H1 (cell line): ENCODE measurements around the gene UTP3. TPM values are rescaled to one million over a fixed set of nuclear protein-coding genes. Genes with fewer than 3 reads are reported as not detected.

ENCODE experiments used
- CTCF ChIA-PET: fragments of 300-600 bp; sonication (Branson Sonifier 250); formaldehyde crosslinking; loops from one replicate; lab custom pipeline; 2021; ENCODE audit not compliant: partially characterized antibody; lab: Charles Lee
- POLR2A ChIA-PET: fragments of 300-600 bp; sonication (Branson Sonifier 250); formaldehyde crosslinking; loops from one replicate; lab custom pipeline; 2021; ENCODE audit warnings: inconsistent platforms; ENCODE audit not compliant: partially characterized antibody; lab: Charles Lee
- DNase-seq, 2 experiments: peaks; one replicate each; pipeline versions ENCODE4 v3.0.0 to v3.0.0-alpha.2; 2010 to 2022; ENCODE audit warnings: low spot score in 2 of 2, low read depth in 1 of 2, mixed read lengths in 1 of 2
- FAIRE-seq: peaks from 2 replicates; lab custom pipeline; 2011; peaks lifted over from hg19 to GRCh38; lab: Jason Lieb, UNC
- H2AFZ ChIP-seq: 2 replicates; pipeline ENCODE4 v1.8.1; 2012; ENCODE audit warnings: low read length, inconsistent platforms
- H2AK5ac ChIP-seq: 2 replicates; pipeline ENCODE4 v1.6.1; 2013; ENCODE audit warnings: low read depth, low read length
- H2BK120ac ChIP-seq: replicated peaks from 2 replicates; pipeline ENCODE3; 2013; ENCODE audit warnings: low read depth, low read length, inconsistent platforms
- H2BK12ac ChIP-seq: 2 replicates; pipeline ENCODE4 v1.6.1; 2013; ENCODE audit warnings: low read depth, low read length
- H2BK15ac ChIP-seq: 2 replicates; pipeline ENCODE4 v1.6.1; 2013; ENCODE audit warnings: low read length
- H2BK20ac ChIP-seq: 2 replicates; pipeline ENCODE4 v1.6.1; 2013; ENCODE audit warnings: low read length
- H2BK5ac ChIP-seq: 2 replicates; pipeline ENCODE4 v1.6.1; 2013; ENCODE audit warnings: low read depth, low read length
- H3K14ac ChIP-seq: 2 replicates; pipeline ENCODE4 v1.6.1; 2013; ENCODE audit warnings: inconsistent platforms; ENCODE audit not compliant: insufficient read length
- H3K18ac ChIP-seq: 2 replicates; pipeline ENCODE4 v1.6.1; 2013; ENCODE audit warnings: low read length; ENCODE audit errors: extremely low read depth
- H3K23ac ChIP-seq: 2 replicates; pipeline ENCODE4 v1.6.1; 2013; ENCODE audit warnings: inconsistent platforms; ENCODE audit not compliant: insufficient read length
- H3K23me2 ChIP-seq: 2 replicates; pipeline ENCODE4 v1.6.1; 2013; ENCODE audit warnings: low read depth, low read length
- H3K27ac ChIP-seq: 2 replicates; pipeline ENCODE4 v1.6.1; 2011; ENCODE audit warnings: low read depth, low read length, inconsistent platforms
- H3K27me3 ChIP-seq, 4 experiments: replicated peaks in 1 of 4; 1 replicate in 1 of 4; 2 replicates in 3 of 4; pipeline versions ENCODE4 v1.6.1 to v1.8.1; 2011 to 2013; ENCODE audit warnings: low read length in 3 of 4, mild to moderate bottlenecking in 3 of 4, inconsistent platforms in 2 of 4, mixed read lengths in 2 of 4, moderate library complexity in 1 of 4; ENCODE audit not compliant: control insufficient read depth in 3 of 4, insufficient read depth in 3 of 4; ENCODE audit errors: extremely low read depth in 1 of 4
- H3K36me3 ChIP-seq, 4 experiments: 2 replicates each; pipeline versions ENCODE4 v1.6.1 to v1.8.1; 2011 to 2013; ENCODE audit warnings: mild to moderate bottlenecking in 4 of 4, low read length in 3 of 4, moderate library complexity in 2 of 4, control low read depth in 1 of 4, inconsistent platforms in 1 of 4; ENCODE audit not compliant: insufficient read depth in 4 of 4, control insufficient read depth in 2 of 4
- H3K4ac ChIP-seq: replicated peaks from 2 replicates; pipeline ENCODE3; 2013; ENCODE audit warnings: low read length, low read depth, mixed read lengths, inconsistent platforms; ENCODE audit not compliant: insufficient read length
- H3K4me1 ChIP-seq, 4 experiments: replicated peaks in 1 of 4; 1 replicate in 1 of 4; 2 replicates in 3 of 4; pipeline versions ENCODE4 v1.6.1 to v1.8.1; 2011 to 2013; ENCODE audit warnings: low read length in 3 of 4, inconsistent platforms in 2 of 4, mixed read lengths in 1 of 4; ENCODE audit not compliant: insufficient read depth in 4 of 4, control insufficient read depth in 3 of 4
- H3K4me2 ChIP-seq, 2 experiments: 2 replicates each; pipeline versions ENCODE4 v1.6.1 to v1.8.1; 2011 to 2013; ENCODE audit warnings: low read depth in 2 of 2, low read length in 2 of 2, control low read depth in 1 of 2, inconsistent platforms in 1 of 2, mild to moderate bottlenecking in 1 of 2; ENCODE audit not compliant: insufficient read depth in 1 of 2
- H3K4me3 ChIP-seq, 4 experiments: fragments of 200-600, 300-600 bp in 1 of 4; sonication (generic), shearing (Covaris generic), sonication (Bioruptor Twin) in 1 of 4; 2 replicates each; pipeline versions ENCODE4 v1.5.1 to v1.8.1; 2011 to 2016; ENCODE audit warnings: low read length in 4 of 4, low read depth in 3 of 4, control low read depth in 2 of 4, inconsistent platforms in 2 of 4, mild to moderate bottlenecking in 2 of 4, mixed read lengths in 1 of 4, moderate library complexity in 1 of 4; ENCODE audit not compliant: insufficient read depth in 2 of 4; ENCODE audit errors: extremely low read depth in 1 of 4
- H3K56ac ChIP-seq: replicated peaks from 2 replicates; pipeline ENCODE3; 2013; ENCODE audit warnings: low read depth, mild to moderate bottlenecking, mixed read lengths, low read length, inconsistent platforms; ENCODE audit not compliant: insufficient read length
- H3K79me1 ChIP-seq: 2 replicates; pipeline ENCODE4 v1.6.1; 2013; ENCODE audit warnings: low read depth, low read length, control low read depth
- H3K79me2 ChIP-seq, 2 experiments: 2 replicates each; pipeline versions ENCODE4 v1.6.1 to v1.8.1; 2012 to 2013; ENCODE audit warnings: low read length in 2 of 2, mild to moderate bottlenecking in 2 of 2, inconsistent platforms in 1 of 2; ENCODE audit not compliant: insufficient read depth in 2 of 2, control insufficient read depth in 1 of 2
- H3K9ac ChIP-seq, 4 experiments: replicated peaks in 1 of 4; 1 replicate in 1 of 4; 2 replicates in 3 of 4; pipeline versions ENCODE4 v1.6.1 to v1.8.1; 2011 to 2013; ENCODE audit warnings: low read depth in 3 of 4, low read length in 3 of 4, control low read depth in 2 of 4, mild to moderate bottlenecking in 2 of 4, moderate library complexity in 2 of 4, inconsistent platforms in 1 of 4; ENCODE audit errors: extremely low read depth in 1 of 4
- H3K9me3 ChIP-seq, 2 experiments: 2 replicates each; pipeline versions ENCODE4 v1.6.1 to v1.8.1; 2012 to 2013; ENCODE audit warnings: mild to moderate bottlenecking in 2 of 2, moderate library complexity in 2 of 2, control low read depth in 1 of 2, inconsistent platforms in 1 of 2, low read depth in 1 of 2, low read length in 1 of 2, mixed read lengths in 1 of 2; ENCODE audit not compliant: insufficient read depth in 2 of 2
- H4K20me1 ChIP-seq, 2 experiments: replicated peaks in 1 of 2; 2 replicates each; pipeline versions ENCODE3 to v1.8.1; 2011 to 2013; ENCODE audit warnings: inconsistent platforms in 2 of 2, low read length in 2 of 2, mild to moderate bottlenecking in 1 of 2; ENCODE audit not compliant: insufficient read depth in 2 of 2, control insufficient read depth in 1 of 2
- H4K5ac ChIP-seq: 2 replicates; pipeline ENCODE4 v1.6.1; 2013; ENCODE audit warnings: low read length, low read depth, mixed read lengths, inconsistent platforms; ENCODE audit not compliant: insufficient read length
- H4K8ac ChIP-seq: 2 replicates; pipeline ENCODE4 v1.8.0; 2013; ENCODE audit warnings: mild to moderate bottlenecking, moderate library complexity, low read length, inconsistent platforms; ENCODE audit not compliant: insufficient read depth; ENCODE audit errors: extremely low read depth
- H4K91ac ChIP-seq: replicated peaks from 2 replicates; pipeline ENCODE3; 2013; ENCODE audit warnings: low read length, mixed read lengths, inconsistent platforms; ENCODE audit not compliant: insufficient read length
- BCL11A ChIP-seq, 2 experiments: IDR thresholded peaks; one replicate each; pipeline ENCODE4 v1.6.1; 2011; ENCODE audit warnings: low read depth in 2 of 2, low read length in 2 of 2, mild to moderate bottlenecking in 2 of 2
- WGBS, 2 experiments: shearing (Covaris generic) in 1 of 2; methylation state at CpG; one replicate each; pipeline versions ENCODE4 v1.1.6 to v1.1.7; 2013 to 2015; ENCODE audit warnings: low lambda C conversion rate in 2 of 2, mixed read lengths in 2 of 2, inconsistent platforms in 1 of 2, low coverage in 1 of 2, missing lambda C conversion rate in 1 of 2; ENCODE audit not compliant: insufficient replicate concordance in 2 of 2, insufficient coverage in 1 of 2, insufficient read length in 1 of 2; ENCODE audit errors: extremely low coverage in 1 of 2, missing lambda C conversion rate in 1 of 2; 5-methylcytosine and 5-hydroxymethylcytosine counted together
- polyA plus RNA-seq, 7 experiments: library from polyadenylated mRNA; depleted of rRNA in 3 of 7; stranded (reverse) in 5 of 7; unstranded in 2 of 7; fragments of >200 nt in 5 of 7; fragments of 200-250 nt in 2 of 7; gene quantifications; 1 replicate in 5 of 7; 2 replicates in 1 of 7; 4 replicates in 1 of 7; pipeline versions ENCODE4 v1.2.1 to v1.2.3, GENCODE V29; 2011 to 2013; ENCODE audit warnings: missing spikeins in 2 of 7, mixed read lengths in 2 of 7
- total RNA-seq: library from RNA; stranded (reverse); fragmentation: NEBNext Ultra II Directional; extraction: Animal tissue kit (Norgen Biotek cat#: 25700); gene quantifications from 2 replicates; pipeline ENCODE4 v1.2.1, GENCODE V29; 2021

The UTP3 gene
- total and polyA plus RNA-seq, 2 of the 8 experiments (the other 6 are each of a cell fraction or from before 2014, with no cell fraction given) = 11.2 to 51.3 TPM

DNA sequence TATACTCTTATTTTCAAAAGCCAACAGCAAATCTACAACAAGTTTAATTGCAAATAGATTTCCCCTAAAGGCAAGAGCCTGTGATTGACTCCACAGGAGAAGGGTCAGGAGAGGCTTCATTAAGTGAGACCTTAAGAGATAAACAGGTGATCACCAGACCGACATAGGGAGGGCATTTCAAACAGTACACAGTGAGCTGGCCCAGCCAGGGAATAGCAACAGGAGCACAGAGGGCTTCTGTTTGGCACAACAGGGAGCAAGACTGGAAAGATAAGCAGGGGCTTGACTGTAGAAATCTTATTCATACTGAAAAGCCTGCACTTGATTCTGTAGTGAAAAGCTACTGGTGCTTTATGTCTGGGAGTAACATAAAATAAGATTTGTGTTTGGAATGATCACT, 37.3 kb downstream of the UTP3 start:
- Histone ChIP-seq H3K27me3 (no peaks in the 10 kb centered on the region), H3K23ac (no peak overlapping the region), H3K9me3 (no peaks in the 10 kb centered on the region), H3K4ac (no peak overlapping the region), H2AK5ac (no peak overlapping the region), H3K36me3 (no peaks in the 10 kb centered on the region), H3K18ac (no peak overlapping the region), H3K4me3 (no peak overlapping the region), H2BK5ac (no peak overlapping the region), H2AFZ (no peak overlapping the region), H3K23me2 (no peaks in the 10 kb centered on the region), H3K4me1 (peaks cover 0 to 5% (median 2%) of the 10 kb centered on the region in 4 experiments; a peak in 5 of 7 replicates), H3K27ac (no peak overlapping the region), H4K20me1 (no peaks in the 10 kb centered on the region), H2BK12ac (no peak overlapping the region), H2BK15ac (no peak overlapping the region), H4K5ac (no peak overlapping the region), H3K9ac (no peak overlapping the region), H3K79me1 (peaks cover 5% of the 10 kb centered on the region), H3K56ac (no peak overlapping the region), H3K14ac (no peak overlapping the region)
- ChIA-PET POLR2A (interaction anchor here (1.6 kb wide), 1 partner anchor 9 kb away, joined by 5 read pairs; no protein-coding TSS in a partner anchor), CTCF (interaction anchor here (1.0 to 1.7 kb wide), 3 partner anchors 10 to 19 kb away, joined by 4 to 6 read pairs (median 4); no protein-coding TSS in a partner anchor)
- WGBS, 2 experiments = 95% methylated on average over 1 of the region's 1 CpG; no CpG with 5 or more reads in 1 of the 2 experiments
- DNase-seq (no peak), FAIRE-seq (no peak)
- TF ChIP-seq BCL11A (IDR thresholded peaks at IDR 0.05; ENCODE audit: low read depth in 2 of 2, low read length in 2 of 2) = no peak
- TF ChIP-seq, all 59 proteins: peak for 0
- Histone ChIP-seq H4K91ac (no peak overlapping the region), H2BK20ac (no peak overlapping the region), H2BK120ac (no peak overlapping the region), H3K4me2 (no peak overlapping the region), H3K79me2 (no peaks in the 10 kb centered on the region), H4K8ac (no peak overlapping the region)
